Mesendoderm (in vitro differentiated cells): Measurements from ENCODE around the gene NPPA.
A peak's percentile ranks its signal among the peaks of the same experiment; 100 is the strongest.

Experiments
- DNase-seq: peaks from one replicate; pipeline ENCODE4 v3.0.0; 2013
- H2AK5ac ChIP-seq: 2 replicates; pipeline ENCODE4 v1.6.1; 2013; ENCODE audit warnings: low read length, inconsistent platforms
- H2BK120ac ChIP-seq: 2 replicates; pipeline ENCODE4 v1.6.1; 2013; ENCODE audit warnings: low read depth, mild to moderate bottlenecking, low read length, moderate library complexity, mixed read lengths
- H2BK15ac ChIP-seq: replicated peaks from 2 replicates; pipeline ENCODE4 v1.6.1; 2013; ENCODE audit warnings: low read depth, mild to moderate bottlenecking, moderate library complexity
- H2BK5ac ChIP-seq: 2 replicates; pipeline ENCODE4 v1.6.1; 2013; ENCODE audit warnings: low read length, inconsistent platforms
- H3K18ac ChIP-seq: 2 replicates; pipeline ENCODE4 v1.6.1; 2013; ENCODE audit warnings: mild to moderate bottlenecking, low read length, mixed read lengths
- H3K23ac ChIP-seq: one replicate; pipeline ENCODE4 v1.6.1; 2013; ENCODE audit warnings: low read length
- H3K27ac ChIP-seq: 2 replicates; pipeline ENCODE4 v1.5.1; 2013; ENCODE audit warnings: low read depth, mild to moderate bottlenecking, inconsistent platforms, low read length, moderate library complexity
- H3K27me3 ChIP-seq: 2 replicates; pipeline ENCODE4 v1.6.1; 2013; ENCODE audit warnings: low read length, control low read depth, mild to moderate bottlenecking, inconsistent platforms; ENCODE audit not compliant: insufficient read depth, poor library complexity
- H3K36me3 ChIP-seq: 2 replicates; pipeline ENCODE4 v1.6.1; 2013; ENCODE audit warnings: low read length, inconsistent platforms; ENCODE audit not compliant: control insufficient read depth, insufficient read depth
- H3K4ac ChIP-seq: one replicate; pipeline ENCODE4 v1.6.1; 2013; ENCODE audit warnings: low read depth, mild to moderate bottlenecking, low read length, moderate library complexity
- H3K4me1 ChIP-seq: 2 replicates; pipeline ENCODE4 v1.6.1; 2013; ENCODE audit warnings: low read depth, low read length, inconsistent platforms; ENCODE audit not compliant: control insufficient read depth
- H3K4me2 ChIP-seq: 2 replicates; pipeline ENCODE4 v1.6.1; 2013; ENCODE audit warnings: low read length
- H3K4me3 ChIP-seq: 2 replicates; pipeline ENCODE4 v1.5.1; 2013; ENCODE audit warnings: mild to moderate bottlenecking, low read length
- H3K56ac ChIP-seq: one replicate; pipeline ENCODE4 v1.6.1; 2013; ENCODE audit warnings: low read length
- H3K79me1 ChIP-seq: 2 replicates; pipeline ENCODE4 v1.6.1; 2013; ENCODE audit warnings: low read length, inconsistent platforms
- H3K79me2 ChIP-seq: 2 replicates; pipeline ENCODE4 v1.6.1; 2013; ENCODE audit warnings: mild to moderate bottlenecking, low read length; ENCODE audit not compliant: control insufficient read depth, insufficient read depth
- H3K9ac ChIP-seq: 2 replicates; pipeline ENCODE4 v1.6.1; 2013; ENCODE audit warnings: low read length, inconsistent platforms
- H4K5ac ChIP-seq: one replicate; pipeline ENCODE4 v1.6.1; 2013; ENCODE audit warnings: low read length
- H4K8ac ChIP-seq: one replicate; pipeline ENCODE4 v1.6.1; 2013; ENCODE audit warnings: low read depth, mild to moderate bottlenecking, control low read depth, low read length, moderate library complexity
- WGBS: extraction: QIAGEN DNeasy Blood & Tissue Kit; methylation state at CpG from one replicate; pipeline ENCODE4 v1.1.7; 2013; ENCODE audit warnings: low lambda C conversion rate, missing lambda C conversion rate; ENCODE audit not compliant: insufficient coverage; ENCODE audit errors: extremely low coverage; 5-methylcytosine and 5-hydroxymethylcytosine counted together

Gene NPPA

GRCh38 chr1:11873395-11874257, 26.0 kb upstream of the NPPA start:
- peaks cover 2% of the 10 kb centered on the region for H3K4me1 ChIP-seq
- WGBS = no CpG with 5 or more reads among the region's 14 CpGs

GRCh38 chr1:11872545-11872944, 25.0 kb upstream of the NPPA start:
- WGBS = no CpG with 5 or more reads among the region's 7 CpGs
- Histone ChIP-seq H2BK120ac (no peak overlapping the region), H3K4ac (no peak overlapping the region), H2AK5ac (no peak overlapping the region), H3K36me3 (no peaks in the 10 kb centered on the region), H3K56ac (no peak overlapping the region), H4K5ac (no peak overlapping the region), H4K8ac (no peak overlapping the region), H3K4me3 (no peak overlapping the region), H3K9ac (no peak overlapping the region), H3K4me1 (peaks cover 2% of the 10 kb centered on the region), H3K27me3 (no peaks in the 10 kb centered on the region), H3K18ac (no peak overlapping the region), H3K79me1 (no peaks in the 10 kb centered on the region), H3K27ac (no peak overlapping the region), H3K23ac (no peak overlapping the region), H2BK15ac (no peak overlapping the region), H3K79me2 (no peaks in the 10 kb centered on the region), H3K4me2 (no peak overlapping the region), H2BK5ac (no peak overlapping the region)
- no peak for DNase-seq

More at GRCh38 chr1:11873395-11874257, 26.0 kb upstream of the NPPA start:
- Histone ChIP-seq H2BK5ac (no peak overlapping the region), H2AK5ac (no peak overlapping the region), H3K9ac (no peak overlapping the region), H3K18ac (no peak overlapping the region), H3K36me3 (no peaks in the 10 kb centered on the region), H3K56ac (no peak overlapping the region), H3K4me3 (no peak overlapping the region), H2BK120ac (no peak overlapping the region), H2BK15ac (no peak overlapping the region), H3K4ac (no peak overlapping the region), H3K79me1 (no peaks in the 10 kb centered on the region), H3K79me2 (no peaks in the 10 kb centered on the region), H4K5ac (no peak overlapping the region), H3K4me2 (no peak overlapping the region), H4K8ac (no peak overlapping the region), H3K27me3 (no peaks in the 10 kb centered on the region), H3K23ac (no peak overlapping the region), H3K27ac (no peak overlapping the region)
- peak; percentile 70 for DNase-seq

- no peaks in the 10 kb centered on the region for H3K4me1 ChIP-seq
- no CpG with 5 or more reads among the region's 5 CpGs for WGBS
Observed at GRCh38 chr1:11869650-11870207, 22.1 kb upstream of the NPPA start.

GRCh38 chr1:11869104-11869503, 21.5 kb upstream of the NPPA start:
- H2BK15ac ChIP-seq = no peak overlapping the region
- no CpG with 5 or more reads among the region's 3 CpGs for WGBS
- no peak overlapping the region for H3K18ac ChIP-seq
- H2AK5ac ChIP-seq = no peak overlapping the region
- no peak overlapping the region for H3K27ac ChIP-seq
- H3K23ac ChIP-seq = no peak overlapping the region
- H3K4ac ChIP-seq = no peak overlapping the region
- no peak overlapping the region for H3K4me2 ChIP-seq
- no peak overlapping the region for H3K4me3 ChIP-seq
- no peak overlapping the region for H4K5ac ChIP-seq
- no peaks in the 10 kb centered on the region for H3K36me3 ChIP-seq
- H2BK120ac ChIP-seq = no peak overlapping the region
- no peaks in the 10 kb centered on the region for H3K27me3 ChIP-seq
- no peak overlapping the region for H3K9ac ChIP-seq
- no peak overlapping the region for H2BK5ac ChIP-seq
- no peaks in the 10 kb centered on the region for H3K79me2 ChIP-seq
- no peaks in the 10 kb centered on the region for H3K79me1 ChIP-seq
- H3K56ac ChIP-seq = no peak overlapping the region
- no peaks in the 10 kb centered on the region for H3K4me1 ChIP-seq
- no peak overlapping the region for H4K8ac ChIP-seq
- no peak for DNase-seq

More at GRCh38 chr1:11869650-11870207, 22.1 kb upstream of the NPPA start:
- H4K5ac ChIP-seq = no peak overlapping the region
- DNase-seq = no peak
- H2AK5ac ChIP-seq = no peak overlapping the region
- no peak overlapping the region for H3K27ac ChIP-seq
- H3K36me3 ChIP-seq = no peaks in the 10 kb centered on the region
- no peak overlapping the region for H3K4me2 ChIP-seq
- no peaks in the 10 kb centered on the region for H3K79me1 ChIP-seq
- H2BK5ac ChIP-seq = no peak overlapping the region
- no peaks in the 10 kb centered on the region for H3K27me3 ChIP-seq
- no peak overlapping the region for H3K23ac ChIP-seq
- no peak overlapping the region for H4K8ac ChIP-seq
- no peak overlapping the region for H2BK15ac ChIP-seq
- no peaks in the 10 kb centered on the region for H3K79me2 ChIP-seq
- H3K56ac ChIP-seq = no peak overlapping the region
- H3K18ac ChIP-seq = no peak overlapping the region
- no peak overlapping the region for H3K4me3 ChIP-seq
- no peak overlapping the region for H3K4ac ChIP-seq
- no peak overlapping the region for H3K9ac ChIP-seq
- H2BK120ac ChIP-seq = no peak overlapping the region

GRCh38 chr1:11868331-11868980, 20.9 kb upstream of the NPPA start:
- Histone ChIP-seq H2AK5ac (no peak overlapping the region), H2BK5ac (no peak overlapping the region), H3K79me2 (no peaks in the 10 kb centered on the region), H2BK15ac (no peak overlapping the region), H3K18ac (no peak overlapping the region), H2BK120ac (no peak overlapping the region), H4K5ac (no peak overlapping the region), H3K4me1 (no peaks in the 10 kb centered on the region), H3K4me2 (no peak overlapping the region), H3K27ac (no peak overlapping the region), H3K4me3 (no peak overlapping the region), H4K8ac (no peak overlapping the region), H3K4ac (no peak overlapping the region), H3K23ac (no peak overlapping the region), H3K36me3 (no peaks in the 10 kb centered on the region), H3K79me1 (no peaks in the 10 kb centered on the region), H3K27me3 (no peaks in the 10 kb centered on the region), H3K9ac (no peak overlapping the region), H3K56ac (no peak overlapping the region)
- no CpG with 5 or more reads among the region's 13 CpGs for WGBS
- DNase-seq = peak; percentile 74
